Stimulated activated CD8-positive, alpha-beta memory T cell treated with anti-CD3 and anti-CD28 coated beads, Interleukin-7, amount 100 ng/mL, for 24 hours (primary cell): Measurements from ENCODE around the gene DENND1A.
A peak's percentile ranks its signal among the peaks of the same experiment; 100 is the strongest.
"Not testable (repeated sequence)": the region's sequence is repeated elsewhere in the genome, so short reads cannot be mapped to it uniquely, and the experiment has no call there.

ENCODE experiments used
- DNase-seq: peaks from one replicate; pipeline ENCODE4 v3.0.0-alpha.2; 2020; ENCODE audit warnings: low read depth

Gene DENND1A

GRCh38 chr9:123946101-123946821 lies 16.3 kb upstream of the DENND1A start:
- no peak for DNase-seq

GRCh38 chr9:123945532-123945931 lies 15.6 kb upstream of the DENND1A start:
- no peak for DNase-seq

GRCh38 chr9:123944464-123944863 lies 14.5 kb upstream of the DENND1A start:
- not testable (repeated sequence) for DNase-seq

GRCh38 chr9:123943671-123944070 lies 13.7 kb upstream of the DENND1A start:
- DNase-seq, result no peak

GRCh38 chr9:123942542-123942941 lies 12.6 kb upstream of the DENND1A start:
- DNase-seq, result no peak

GRCh38 chr9:123941524-123942070 lies 11.7 kb upstream of the DENND1A start:
- no peak for DNase-seq

GRCh38 chr9:123940721-123941523 lies 11.0 kb upstream of the DENND1A start:
- DNase-seq, result no peak

- DNase-seq, result no peak
Observed at GRCh38 chr9:123938401-123938800, 8.5 kb upstream of the DENND1A start.

GRCh38 chr9:123936575-123936974 lies 6.6 kb upstream of the DENND1A start:
- not testable (repeated sequence) for DNase-seq

GRCh38 chr9:123933440-123934212 lies 3.7 kb upstream of the DENND1A start:
- no peak for DNase-seq

GRCh38 chr9:123929177-123929869 lies 603 bp downstream of the DENND1A start:
- DNase-seq, result peak; percentile 5

GRCh38 chr9:123928533-123929176 lies 1.3 kb downstream of the DENND1A start:
- DNase-seq, result no peak

- DNase-seq, result no peak
Observed at GRCh38 chr9:123927625-123928532, 2.0 kb downstream of the DENND1A start.

- no peak for DNase-seq
Observed at GRCh38 chr9:123926941-123927340, 3.0 kb downstream of the DENND1A start.

- no peak for DNase-seq
Observed at GRCh38 chr9:123925819-123926218, 4.1 kb downstream of the DENND1A start.

- no peak for DNase-seq
Observed at GRCh38 chr9:123925161-123925560, 4.8 kb downstream of the DENND1A start.

- no peak for DNase-seq
Observed at GRCh38 chr9:123924727-123925126, 5.2 kb downstream of the DENND1A start.

GRCh38 chr9:123923884-123924283 lies 6.0 kb downstream of the DENND1A start:
- no peak for DNase-seq

GRCh38 chr9:123923377-123923776 lies 6.5 kb downstream of the DENND1A start:
- DNase-seq, result no peak

GRCh38 chr9:123922911-123923310 lies 7.0 kb downstream of the DENND1A start:
- DNase-seq, result no peak
